GM20000 (cell line): ENCODE measurements around the gene MUC12.
"Not testable (repeated sequence)": the region's sequence is repeated elsewhere in the genome, so short reads cannot be mapped to it uniquely, and the experiment has no call there.

Source experiments
- DNase-seq: peaks from one replicate; pipeline ENCODE4 v3.0.0; 2012; ENCODE audit warnings: low spot score
- TF ChIP-seq, protein P1 (sequence below): IDR thresholded peaks from 2 replicates; pipeline ENCODE4 v1.5.1; 2012; ENCODE audit warnings: mild to moderate bottlenecking, control low read depth; ENCODE audit errors: extremely low read depth, missing control alignments

Gene MUC12, protein sequence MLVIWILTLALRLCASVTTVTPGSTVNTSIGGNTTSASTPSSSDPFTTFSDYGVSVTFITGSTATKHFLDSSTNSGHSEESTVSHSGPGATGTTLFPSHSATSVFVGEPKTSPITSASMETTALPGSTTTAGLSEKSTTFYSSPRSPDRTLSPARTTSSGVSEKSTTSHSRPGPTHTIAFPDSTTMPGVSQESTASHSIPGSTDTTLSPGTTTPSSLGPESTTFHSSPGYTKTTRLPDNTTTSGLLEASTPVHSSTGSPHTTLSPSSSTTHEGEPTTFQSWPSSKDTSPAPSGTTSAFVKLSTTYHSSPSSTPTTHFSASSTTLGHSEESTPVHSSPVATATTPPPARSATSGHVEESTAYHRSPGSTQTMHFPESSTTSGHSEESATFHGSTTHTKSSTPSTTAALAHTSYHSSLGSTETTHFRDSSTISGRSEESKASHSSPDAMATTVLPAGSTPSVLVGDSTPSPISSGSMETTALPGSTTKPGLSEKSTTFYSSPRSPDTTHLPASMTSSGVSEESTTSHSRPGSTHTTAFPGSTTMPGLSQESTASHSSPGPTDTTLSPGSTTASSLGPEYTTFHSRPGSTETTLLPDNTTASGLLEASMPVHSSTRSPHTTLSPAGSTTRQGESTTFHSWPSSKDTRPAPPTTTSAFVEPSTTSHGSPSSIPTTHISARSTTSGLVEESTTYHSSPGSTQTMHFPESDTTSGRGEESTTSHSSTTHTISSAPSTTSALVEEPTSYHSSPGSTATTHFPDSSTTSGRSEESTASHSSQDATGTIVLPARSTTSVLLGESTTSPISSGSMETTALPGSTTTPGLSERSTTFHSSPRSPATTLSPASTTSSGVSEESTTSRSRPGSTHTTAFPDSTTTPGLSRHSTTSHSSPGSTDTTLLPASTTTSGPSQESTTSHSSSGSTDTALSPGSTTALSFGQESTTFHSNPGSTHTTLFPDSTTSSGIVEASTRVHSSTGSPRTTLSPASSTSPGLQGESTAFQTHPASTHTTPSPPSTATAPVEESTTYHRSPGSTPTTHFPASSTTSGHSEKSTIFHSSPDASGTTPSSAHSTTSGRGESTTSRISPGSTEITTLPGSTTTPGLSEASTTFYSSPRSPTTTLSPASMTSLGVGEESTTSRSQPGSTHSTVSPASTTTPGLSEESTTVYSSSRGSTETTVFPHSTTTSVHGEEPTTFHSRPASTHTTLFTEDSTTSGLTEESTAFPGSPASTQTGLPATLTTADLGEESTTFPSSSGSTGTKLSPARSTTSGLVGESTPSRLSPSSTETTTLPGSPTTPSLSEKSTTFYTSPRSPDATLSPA (N-terminal part only)

DNA sequence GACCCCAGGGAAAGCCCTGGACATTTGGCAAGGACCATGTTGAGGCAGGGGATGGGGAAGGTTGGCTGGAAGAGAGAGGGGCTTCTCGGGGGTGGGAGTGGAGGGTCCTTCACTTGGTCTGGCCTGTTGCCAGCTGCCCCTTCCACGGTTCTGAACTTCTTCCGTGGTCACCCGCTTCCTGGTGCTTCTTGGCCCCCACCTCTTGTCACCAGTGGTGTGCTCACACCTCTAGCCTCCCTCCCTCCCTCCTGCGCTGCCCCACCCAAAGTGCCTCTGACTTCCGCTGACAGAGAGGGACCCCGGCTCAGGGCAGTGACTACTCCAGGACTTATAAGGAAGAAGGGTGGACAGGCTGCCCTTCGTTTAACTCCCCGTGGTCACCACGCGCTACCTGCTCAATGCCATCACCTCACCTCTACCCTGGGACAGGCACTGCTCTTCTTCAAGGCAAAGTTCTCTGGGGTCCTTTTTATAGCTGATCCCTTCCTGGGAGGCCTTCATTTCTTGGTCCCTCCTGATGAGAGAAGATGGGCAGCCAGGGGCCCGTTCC lies at the start of gene MUC12:
MUC12 (plus strand) TSS at position 500 of the 550 bp plus-strand sequence. CDS start 58 bp downstream, outside the sequence.
- TF ChIP-seq, protein P1, sequence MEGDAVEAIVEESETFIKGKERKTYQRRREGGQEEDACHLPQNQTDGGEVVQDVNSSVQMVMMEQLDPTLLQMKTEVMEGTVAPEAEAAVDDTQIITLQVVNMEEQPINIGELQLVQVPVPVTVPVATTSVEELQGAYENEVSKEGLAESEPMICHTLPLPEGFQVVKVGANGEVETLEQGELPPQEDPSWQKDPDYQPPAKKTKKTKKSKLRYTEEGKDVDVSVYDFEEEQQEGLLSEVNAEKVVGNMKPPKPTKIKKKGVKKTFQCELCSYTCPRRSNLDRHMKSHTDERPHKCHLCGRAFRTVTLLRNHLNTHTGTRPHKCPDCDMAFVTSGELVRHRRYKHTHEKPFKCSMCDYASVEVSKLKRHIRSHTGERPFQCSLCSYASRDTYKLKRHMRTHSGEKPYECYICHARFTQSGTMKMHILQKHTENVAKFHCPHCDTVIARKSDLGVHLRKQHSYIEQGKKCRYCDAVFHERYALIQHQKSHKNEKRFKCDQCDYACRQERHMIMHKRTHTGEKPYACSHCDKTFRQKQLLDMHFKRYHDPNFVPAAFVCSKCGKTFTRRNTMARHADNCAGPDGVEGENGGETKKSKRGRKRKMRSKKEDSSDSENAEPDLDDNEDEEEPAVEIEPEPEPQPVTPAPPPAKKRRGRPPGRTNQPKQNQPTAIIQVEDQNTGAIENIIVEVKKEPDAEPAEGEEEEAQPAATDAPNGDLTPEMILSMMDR, result no peak
- DNase-seq, result no peak

DNA sequence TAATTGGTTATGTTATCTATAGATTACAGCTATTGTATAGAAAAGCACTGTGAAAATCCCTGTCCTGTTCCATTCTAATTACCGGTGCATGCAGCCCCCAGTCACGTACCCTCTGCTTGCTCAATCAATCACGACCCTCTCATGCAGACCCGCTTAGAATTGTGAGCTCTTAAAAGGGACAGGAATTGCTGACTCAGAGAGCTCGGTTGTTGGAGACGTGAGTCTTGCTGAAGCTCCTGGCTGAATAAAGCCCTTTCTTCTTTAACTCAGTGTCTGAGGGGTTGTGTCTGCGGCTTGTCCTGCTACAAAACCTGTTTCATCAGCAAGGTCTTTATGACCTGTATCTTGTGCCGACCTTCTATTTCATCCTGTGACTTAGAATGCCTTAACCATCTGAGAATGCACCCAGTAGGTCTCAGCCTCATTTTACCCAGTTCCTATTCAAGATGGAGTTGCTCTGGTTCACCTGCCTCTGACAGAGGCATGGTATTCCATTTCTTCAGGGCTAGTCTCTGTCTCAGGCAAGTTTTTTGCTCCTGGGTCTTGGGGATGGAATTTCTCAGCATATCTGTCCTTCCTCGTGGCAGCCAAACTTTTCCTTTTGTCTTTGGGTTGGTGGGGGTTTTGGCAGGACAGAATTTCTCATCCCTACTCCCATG lies 49.5 kb upstream of the MUC12 start:
- DNase-seq, result not testable (repeated sequence)

DNA sequence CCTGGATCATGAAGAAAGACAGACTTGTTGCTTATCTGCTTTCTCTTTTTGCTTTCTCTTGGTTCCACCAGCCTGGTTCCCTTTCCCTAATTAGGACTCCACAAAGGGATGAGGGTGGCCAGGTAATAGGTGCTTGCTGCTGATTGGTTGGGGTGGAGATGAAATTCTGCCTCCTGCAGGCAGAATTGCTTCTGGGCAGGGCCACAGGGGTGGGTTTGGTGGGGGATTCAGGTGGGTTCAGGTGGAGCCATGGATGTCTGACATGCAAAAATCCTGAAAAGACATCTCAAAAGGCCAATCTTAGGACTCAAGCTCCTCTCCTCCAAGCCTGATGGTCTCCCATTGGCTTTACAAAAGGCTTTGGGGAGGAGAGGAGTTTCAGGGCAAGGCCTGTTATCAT lies 48.3 kb upstream of the MUC12 start:
- no peak for DNase-seq
- TF ChIP-seq, protein P1, result no peak

DNA sequence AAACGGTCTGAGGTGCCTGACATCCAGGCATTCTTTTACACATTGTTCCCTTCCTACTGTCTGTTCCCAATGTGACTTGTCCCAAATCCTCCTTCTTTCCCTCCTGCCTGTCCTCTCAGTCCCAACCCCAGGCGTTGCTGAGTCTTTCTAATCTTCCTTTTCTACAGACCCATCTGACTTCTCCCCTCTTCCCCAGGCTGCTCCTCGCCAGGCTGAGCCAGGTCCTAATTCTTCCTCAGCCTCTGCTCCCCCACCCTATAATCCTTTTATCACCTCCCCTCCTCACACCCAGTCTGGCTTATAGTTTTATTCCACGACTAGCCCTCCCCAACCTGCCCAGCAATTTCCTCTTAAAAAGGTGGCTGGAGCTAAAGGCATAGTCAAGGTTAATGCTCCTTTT lies 45.7 kb upstream of the MUC12 start:
- DNase-seq, result not testable (repeated sequence)

DNA sequence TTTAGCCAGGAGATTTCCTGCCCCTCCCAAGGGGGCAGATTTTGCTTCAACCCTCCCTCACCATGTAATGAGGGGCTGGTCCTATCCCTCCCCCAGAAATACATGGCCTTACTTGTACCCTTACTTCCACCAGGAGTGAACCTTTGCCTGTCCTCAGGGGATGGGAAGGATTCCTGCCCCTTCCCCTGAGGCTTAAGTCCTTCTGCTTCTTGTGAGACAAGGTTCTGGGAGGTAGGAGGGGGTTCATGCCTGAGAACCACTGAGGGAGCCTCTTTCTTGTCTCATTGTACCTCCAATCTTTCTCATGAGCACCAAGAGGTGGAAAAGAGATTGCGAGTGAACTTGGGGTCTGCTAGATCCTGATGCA lies 39.6 kb upstream of the MUC12 start:
- TF ChIP-seq, protein P1, result no peak

DNA sequence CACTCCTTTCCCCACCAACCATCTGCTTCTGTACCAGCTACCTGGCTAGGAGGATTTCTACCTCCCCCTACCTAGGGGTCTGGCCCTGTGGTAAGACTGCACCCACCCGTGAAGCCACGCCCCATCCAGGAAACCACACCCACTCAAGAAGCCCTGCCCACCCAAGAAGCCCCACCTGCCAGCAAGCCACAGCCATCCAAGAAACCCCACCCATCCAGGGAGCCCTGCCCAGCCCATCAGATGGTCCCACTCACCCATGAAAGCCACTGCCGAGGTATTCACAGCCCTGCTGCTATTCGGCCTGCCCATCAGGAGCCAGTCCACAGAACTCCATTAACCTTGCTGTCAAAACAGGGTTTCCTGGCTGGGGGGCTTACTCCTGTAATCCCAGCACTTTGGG lies 35.6 kb upstream of the MUC12 start:
- TF ChIP-seq, protein P1, result no peak
- no peak for DNase-seq

More for the DNA sequence above, 39.6 kb upstream of the MUC12 start:
- no peak for DNase-seq

DNA sequence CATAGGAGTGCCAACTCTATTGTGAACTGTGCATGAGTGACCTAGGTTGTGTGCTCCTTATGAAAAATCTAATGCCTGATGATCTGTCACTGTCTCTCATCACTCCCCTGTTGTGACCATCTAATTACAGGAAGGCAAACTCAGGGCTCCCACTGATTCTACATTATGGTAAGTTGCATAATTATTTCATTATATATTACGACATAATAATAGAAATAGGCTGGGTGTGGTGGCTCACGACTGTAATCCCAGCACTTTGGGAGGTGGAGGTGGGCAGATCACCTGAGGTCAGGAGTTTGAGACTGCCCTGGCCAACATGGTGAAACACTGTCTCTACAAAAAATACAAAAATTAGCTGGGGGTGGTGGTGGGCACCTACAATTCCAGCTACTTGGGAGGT lies 34.0 kb upstream of the MUC12 start:
- not testable (repeated sequence) for DNase-seq

DNA sequence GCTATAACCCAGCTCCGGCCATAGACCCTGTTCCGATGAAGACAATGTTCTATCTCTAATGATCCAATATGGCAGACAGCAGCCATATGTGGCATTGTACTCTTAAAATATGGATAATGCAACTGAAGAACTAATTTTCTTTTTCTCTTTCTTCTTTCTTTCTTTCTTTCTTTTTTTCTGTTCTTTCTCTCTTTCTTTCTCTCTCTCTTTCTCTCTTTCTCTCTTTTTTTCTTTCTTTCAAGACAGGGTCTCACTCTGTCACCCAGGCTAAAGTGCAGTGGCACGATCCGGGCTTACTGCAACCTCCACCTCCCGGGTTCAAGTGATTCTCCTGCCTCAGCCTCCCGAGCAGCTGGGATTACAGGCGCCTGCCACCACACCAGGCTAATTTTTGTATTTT lies 33.2 kb upstream of the MUC12 start:
- DNase-seq, result not testable (repeated sequence)
